Trophoblast cell (in vitro differentiated cells and primary cell): Measurements from ENCODE around the gene OBSCN.

Experiments used
- DNase-seq, 2 donors: peaks; one replicate each; pipeline ENCODE4 v3.0.0-alpha.2; 2016
- H2AFZ ChIP-seq: 2 replicates; pipeline ENCODE4 v1.6.1; 2013; ENCODE audit warnings: low read length, moderate library complexity, mild to moderate bottlenecking; ENCODE audit not compliant: insufficient read depth, poor library complexity
- H2AK5ac ChIP-seq: 2 replicates; pipeline ENCODE4 v1.6.1; 2013; ENCODE audit warnings: mild to moderate bottlenecking, low read length
- H2BK120ac ChIP-seq: 2 replicates; pipeline ENCODE4 v1.6.1; 2013; ENCODE audit warnings: low read length, mild to moderate bottlenecking, moderate library complexity; ENCODE audit not compliant: insufficient read depth, poor library complexity
- H2BK12ac ChIP-seq: 2 replicates; pipeline ENCODE4 v1.6.1; 2013; ENCODE audit warnings: mild to moderate bottlenecking, low read length, moderate library complexity
- H2BK5ac ChIP-seq: 2 replicates; pipeline ENCODE4 v1.6.1; 2013; ENCODE audit warnings: low read length, low read depth, moderate library complexity, mild to moderate bottlenecking; ENCODE audit not compliant: poor library complexity
- H3K14ac ChIP-seq: 2 replicates; pipeline ENCODE4 v1.6.1; 2013; ENCODE audit warnings: mild to moderate bottlenecking, low read length
- H3K18ac ChIP-seq: 2 replicates; pipeline ENCODE4 v1.6.1; 2013; ENCODE audit warnings: mild to moderate bottlenecking, low read length
- H3K23ac ChIP-seq: 2 replicates; pipeline ENCODE4 v1.6.1; 2013; ENCODE audit warnings: low read length
- H3K27ac ChIP-seq: 2 replicates; pipeline ENCODE4 v1.5.1; 2013; ENCODE audit warnings: low read depth, mild to moderate bottlenecking, inconsistent platforms, low read length, moderate library complexity
- H3K27me3 ChIP-seq: 2 replicates; pipeline ENCODE4 v1.6.1; 2013; ENCODE audit warnings: inconsistent platforms, mild to moderate bottlenecking, low read length, moderate library complexity; ENCODE audit not compliant: insufficient read depth
- H3K36me3 ChIP-seq, 2 experiments: 1 replicate in 1 of 2; 2 replicates in 1 of 2; pipeline ENCODE4 v1.6.1; 2013; ENCODE audit warnings: low read length in 2 of 2, mild to moderate bottlenecking in 2 of 2, moderate library complexity in 1 of 2; ENCODE audit not compliant: insufficient read depth in 2 of 2, control insufficient read depth in 1 of 2
- H3K4ac ChIP-seq: 2 replicates; pipeline ENCODE4 v1.6.1; 2013; ENCODE audit warnings: low read depth, mild to moderate bottlenecking, low read length, moderate library complexity
- H3K4me1 ChIP-seq, 2 experiments: 1 replicate in 1 of 2; 2 replicates in 1 of 2; pipeline ENCODE4 v1.6.1; 2013; ENCODE audit warnings: low read length in 2 of 2, mild to moderate bottlenecking in 2 of 2, moderate library complexity in 1 of 2; ENCODE audit not compliant: insufficient read depth in 2 of 2, control insufficient read depth in 1 of 2
- H3K4me2 ChIP-seq: 2 replicates; pipeline ENCODE4 v1.6.1; 2013; ENCODE audit warnings: inconsistent platforms, mild to moderate bottlenecking, low read length, moderate library complexity
- H3K4me3 ChIP-seq: 2 replicates; pipeline ENCODE4 v1.5.1; 2013; ENCODE audit warnings: mild to moderate bottlenecking, low read depth, low read length, inconsistent platforms
- H3K79me1 ChIP-seq: one replicate; pipeline ENCODE4 v1.6.1; 2013; ENCODE audit warnings: low read length
- H3K79me2 ChIP-seq: 2 replicates; pipeline ENCODE4 v1.6.1; 2013; ENCODE audit warnings: low read length, mild to moderate bottlenecking; ENCODE audit not compliant: control insufficient read depth, insufficient read depth, poor library complexity
- H3K9ac ChIP-seq: 2 replicates; pipeline ENCODE4 v1.6.1; 2013; ENCODE audit warnings: mild to moderate bottlenecking, low read length
- H3K9me3 ChIP-seq: 2 replicates; pipeline ENCODE4 v1.6.1; 2013; ENCODE audit warnings: low read depth, mild to moderate bottlenecking, control low read depth, inconsistent platforms, low read length; ENCODE audit not compliant: insufficient read depth
- H4K12ac ChIP-seq: 2 replicates; pipeline ENCODE4 v1.6.1; 2013; ENCODE audit warnings: low read depth, mild to moderate bottlenecking, low read length, moderate library complexity
- H4K8ac ChIP-seq: 2 replicates; pipeline ENCODE4 v1.6.1; 2013; ENCODE audit warnings: low read depth, mild to moderate bottlenecking, low read length, moderate library complexity
- H4K91ac ChIP-seq: one replicate; pipeline ENCODE4 v1.6.1; 2013; ENCODE audit warnings: low read depth, mild to moderate bottlenecking, low read length, moderate library complexity
- WGBS: extraction: QIAGEN DNeasy Blood & Tissue Kit; methylation state at CpG from one replicate; pipeline ENCODE4 v1.1.7; 2013; ENCODE audit warnings: missing lambda C conversion rate; ENCODE audit not compliant: insufficient read length, insufficient coverage; ENCODE audit errors: extremely low coverage; 5-methylcytosine and 5-hydroxymethylcytosine counted together

Gene OBSCN

DNA sequence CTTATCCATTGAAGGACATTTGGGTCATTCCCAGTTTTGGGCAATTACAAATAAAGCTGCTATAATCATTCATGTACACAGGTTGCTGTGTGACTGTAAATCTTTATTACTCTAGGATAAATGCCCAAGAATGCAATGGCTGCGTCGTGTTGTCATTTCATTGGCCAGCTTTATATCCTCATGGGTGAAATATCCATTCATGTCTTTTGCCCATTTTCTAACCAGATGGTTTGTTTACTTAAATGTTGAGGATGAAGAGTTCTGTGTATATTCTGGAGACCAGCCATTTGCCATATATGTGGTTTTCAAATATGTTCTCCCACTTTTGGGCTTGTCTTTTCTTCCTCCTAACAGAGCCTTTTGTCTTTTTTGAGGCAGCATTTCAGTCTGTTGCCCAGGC, 173.5 kb downstream of the OBSCN start:
- no CpG with 5 or more reads among the region's 2 CpGs for WGBS
- H2BK120ac ChIP-seq = no peak overlapping the region
- no peak overlapping the region for H3K4me2 ChIP-seq
- no peak for DNase-seq
- no peak overlapping the region for H2BK12ac ChIP-seq
- H2AFZ ChIP-seq = no peak overlapping the region
- no peak overlapping the region for H3K4me3 ChIP-seq
- no peaks in the 10 kb centered on the region for H3K27me3 ChIP-seq
- no peaks in the 10 kb centered on the region for H3K79me2 ChIP-seq
- no peak overlapping the region for H3K23ac ChIP-seq
- H3K79me1 ChIP-seq = peaks cover 2% of the 10 kb centered on the region
- no peak overlapping the region for H3K27ac ChIP-seq
- H3K4ac ChIP-seq = no peak overlapping the region
- peaks cover 2% of the 10 kb centered on the region for H3K9me3 ChIP-seq
- H3K18ac ChIP-seq = no peak overlapping the region
- H4K8ac ChIP-seq = no peak overlapping the region
- H3K4me1 ChIP-seq = peaks cover 2 to 10% of the 10 kb centered on the region in 2 experiments
- H2BK5ac ChIP-seq = no peak overlapping the region
- no peak overlapping the region for H3K9ac ChIP-seq
- H2AK5ac ChIP-seq = no peak overlapping the region
- no peaks in the 10 kb centered on the region for H3K36me3 ChIP-seq
- no peak overlapping the region for H4K91ac ChIP-seq
- H4K12ac ChIP-seq = no peak overlapping the region
- H3K14ac ChIP-seq = no peak overlapping the region

DNA sequence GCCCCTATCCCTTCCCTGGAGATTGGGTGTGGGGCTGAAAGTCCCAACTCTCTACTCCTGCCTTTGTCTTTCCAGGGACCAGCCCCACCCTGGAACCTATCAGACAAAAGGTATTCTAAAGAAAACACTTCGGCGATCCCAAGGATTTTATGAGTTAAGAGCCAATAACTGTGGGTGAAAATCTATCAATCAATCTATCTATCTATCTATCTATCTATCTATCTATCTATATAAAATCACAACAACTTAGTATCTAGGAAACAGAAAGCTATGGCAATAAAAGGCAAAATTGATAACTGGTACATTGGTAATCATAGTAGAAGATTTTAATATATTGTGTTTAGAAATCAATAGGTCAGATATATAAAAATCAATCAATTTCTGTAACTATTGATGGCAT, 175.9 kb downstream of the OBSCN start:
- Histone ChIP-seq H3K4ac (no peak overlapping the region), H3K4me1 (peaks cover 2 to 6% of the 10 kb centered on the region in 2 experiments), H2BK12ac (no peak overlapping the region), H3K79me2 (no peaks in the 10 kb centered on the region), H3K4me2 (no peak overlapping the region), H4K91ac (no peak overlapping the region), H3K9ac (no peak overlapping the region), H3K14ac (no peak overlapping the region), H3K27ac (no peak overlapping the region), H3K9me3 (peaks cover 2% of the 10 kb centered on the region), H2BK120ac (no peak overlapping the region), H2AFZ (no peak overlapping the region), H3K79me1 (no peaks in the 10 kb centered on the region), H3K4me3 (no peak overlapping the region), H4K8ac (no peak overlapping the region), H2BK5ac (no peak overlapping the region), H3K18ac (no peak overlapping the region), H3K27me3 (no peaks in the 10 kb centered on the region), H2AK5ac (no peak overlapping the region), H3K36me3 (no peaks in the 10 kb centered on the region), H3K23ac (no peak overlapping the region), H4K12ac (no peak overlapping the region)
- no peak for DNase-seq
- no CpG with 5 or more reads among the region's 2 CpGs for WGBS

DNA sequence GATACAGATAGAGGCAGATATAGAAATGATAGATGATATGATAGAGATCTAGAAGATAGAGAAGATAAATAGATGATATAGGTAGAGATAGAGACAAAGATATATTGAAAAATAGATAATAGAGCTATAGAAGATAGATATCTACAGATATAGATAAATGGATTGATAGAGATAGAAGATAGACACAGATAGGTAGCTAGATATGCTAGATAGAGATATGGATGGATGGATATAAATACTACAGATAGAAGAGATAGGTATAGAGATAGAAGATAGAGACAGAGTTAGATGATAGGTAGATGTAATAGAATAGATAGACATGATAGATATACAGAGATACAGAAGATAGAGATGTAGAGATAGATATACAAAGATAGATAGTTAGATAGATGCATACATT, 177.4 kb downstream of the OBSCN start:
- H3K27ac ChIP-seq = no peak overlapping the region
- H3K18ac ChIP-seq = no peak overlapping the region
- H2BK12ac ChIP-seq = no peak overlapping the region
- H2AFZ ChIP-seq = no peak overlapping the region
- H2AK5ac ChIP-seq = no peak overlapping the region
- no peaks in the 10 kb centered on the region for H3K79me2 ChIP-seq
- no peak for DNase-seq
- H4K12ac ChIP-seq = no peak overlapping the region
- no peak overlapping the region for H3K23ac ChIP-seq
- H4K91ac ChIP-seq = no peak overlapping the region
- H3K9ac ChIP-seq = no peak overlapping the region
- H4K8ac ChIP-seq = no peak overlapping the region
- H2BK5ac ChIP-seq = no peak overlapping the region
- H3K14ac ChIP-seq = no peak overlapping the region
- no peaks in the 10 kb centered on the region for H3K9me3 ChIP-seq
- H3K79me1 ChIP-seq = no peaks in the 10 kb centered on the region
- H3K4me3 ChIP-seq = no peak overlapping the region
- H3K27me3 ChIP-seq = no peaks in the 10 kb centered on the region
- H3K4ac ChIP-seq = no peak overlapping the region
- no peak overlapping the region for H2BK120ac ChIP-seq
- H3K4me2 ChIP-seq = no peak overlapping the region
- no peaks in the 10 kb centered on the region for H3K36me3 ChIP-seq
- H3K4me1 ChIP-seq = no peaks in the 10 kb centered on the region

DNA sequence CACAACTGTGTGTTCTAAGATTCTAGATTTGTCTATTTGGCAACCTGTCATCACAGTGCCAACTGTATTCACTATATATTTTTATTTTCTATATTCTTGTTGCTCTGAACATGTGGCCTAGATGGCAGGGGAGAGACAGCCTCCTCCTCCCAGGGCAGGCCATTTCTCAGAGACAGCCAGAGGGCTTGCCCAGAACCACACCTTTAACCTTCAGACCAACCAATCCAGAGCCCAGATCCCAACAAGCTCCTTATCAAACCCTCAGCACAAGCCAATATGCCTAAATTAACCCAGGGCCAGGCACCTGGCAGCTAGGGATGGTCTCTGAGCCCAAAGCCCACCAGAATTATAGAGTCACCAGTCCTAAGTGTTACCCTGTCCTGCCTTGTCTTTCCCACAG, 179.5 kb downstream of the OBSCN start:
- Histone ChIP-seq H3K4me1 (no peaks in the 10 kb centered on the region), H3K18ac (no peak overlapping the region)

More for the DNA sequence above, 179.5 kb downstream of the OBSCN start:
- Histone ChIP-seq H3K27me3 (no peaks in the 10 kb centered on the region), H3K9me3 (no peaks in the 10 kb centered on the region), H2AK5ac (no peak overlapping the region), H2AFZ (no peak overlapping the region), H4K91ac (no peak overlapping the region), H3K23ac (no peak overlapping the region), H4K8ac (no peak overlapping the region), H3K14ac (no peak overlapping the region), H3K79me1 (no peaks in the 10 kb centered on the region), H2BK5ac (no peak overlapping the region), H3K9ac (no peak overlapping the region), H4K12ac (no peak overlapping the region), H3K4me2 (no peak overlapping the region), H3K4ac (no peak overlapping the region), H3K27ac (no peak overlapping the region), H2BK120ac (no peak overlapping the region), H3K79me2 (no peaks in the 10 kb centered on the region), H2BK12ac (no peak overlapping the region), H3K4me3 (no peak overlapping the region), H3K36me3 (peaks cover 0 to 4% of the 10 kb centered on the region in 2 experiments)
- DNase-seq = no peak
